Testis (tissue), 3 donors: Measurements from ENCODE around the gene PANX3. TPM values are rescaled to one million over a fixed set of nuclear protein-coding genes. Genes with fewer than 3 reads are reported as not detected.

Experiments
- polyA plus RNA-seq: library from polyadenylated mRNA; stranded (reverse); fragments of 350-450 nt; fragmentation: Illumina TruSeq; extraction: RNeasy Lipid Tissue Mini Kit (QIAGEN cat#74804); gene quantifications from one replicate; pipeline ENCODE4 v1.2.3, GENCODE V29; 2014; ENCODE audit warnings: low read depth, low replicate concordance; ENCODE audit not compliant: insufficient read depth
- small RNA-seq, 2 donors: library from RNA; depleted of rRNA; stranded (forward); fragments of <200 nt; gene quantifications; one replicate each; pipeline ENCODE3, GENCODE V24; 2016
- total RNA-seq, 2 donors: library from RNA; depleted of rRNA; stranded (reverse); fragments of >200 nt; gene quantifications; one replicate each; pipeline ENCODE4 v1.2.3, GENCODE V29; 2016

Gene PANX3
- total and polyA plus RNA-seq, 3 donors from 2014 or later: 0.18 to 0.43 TPM; not detected in 1

Small RNA genes within 50 kb of the gene (small RNA-seq; reads per million reads assigned to genes)
- gene RNA5SP352: 0 reads per million in 2 donors

Other genes starting within 250 kb of the PANX3 start
- gene OR8B2, start 226.9 kb upstream of the PANX3 start, total RNA-seq: not detected
- 1.0 TPM for gene OR8B2, start 226.9 kb upstream of the PANX3 start, polyA plus RNA-seq
- not detected for gene OR8B3, start 212.4 kb upstream of the PANX3 start, total RNA-seq
- gene OR8B3, start 212.4 kb upstream of the PANX3 start, polyA plus RNA-seq: 0.53 TPM
- gene OR8B4, start 186.6 kb upstream of the PANX3 start, total RNA-seq: not detected
- not detected for gene OR8B4, start 186.6 kb upstream of the PANX3 start, polyA plus RNA-seq
- not detected for gene OR8B8, start 165.7 kb upstream of the PANX3 start, total RNA-seq
- not detected for gene OR8B8, start 165.7 kb upstream of the PANX3 start, polyA plus RNA-seq
- gene OR8B12, start 67.8 kb upstream of the PANX3 start, total RNA-seq: not detected
- not detected for gene OR8B12, start 67.8 kb upstream of the PANX3 start, polyA plus RNA-seq
- under 1 TPM; 0.31 to 0.50 TPM for gene OR8A1, start 41.4 kb upstream of the PANX3 start, total RNA-seq
- gene OR8A1, start 41.4 kb upstream of the PANX3 start, polyA plus RNA-seq: 0.29 TPM
- gene TBRG1, start 11.4 kb downstream of the PANX3 start, total RNA-seq: 10 to 100 TPM; 25.2 to 35.7 TPM
- 38.8 TPM for gene TBRG1, start 11.4 kb downstream of the PANX3 start, polyA plus RNA-seq
- gene SIAE, start 62.3 kb downstream of the PANX3 start, total RNA-seq: 10 to 100 TPM; 14.5 to 16.1 TPM
- gene SIAE, start 62.3 kb downstream of the PANX3 start, polyA plus RNA-seq: 15.3 TPM
- gene SPA17, start 62.5 kb downstream of the PANX3 start, total RNA-seq: 100 to 1,000 TPM in 1 of 2 donors, 10 to 100 TPM in 1; 97.5 to 170 TPM
- 405 TPM for gene SPA17, start 62.5 kb downstream of the PANX3 start, polyA plus RNA-seq
- gene NRGN, start 128.5 kb downstream of the PANX3 start, total RNA-seq: 1 to 10 TPM; 3.0 to 5.5 TPM
- 10.4 TPM for gene NRGN, start 128.5 kb downstream of the PANX3 start, polyA plus RNA-seq
- gene VSIG2, start 140.8 kb downstream of the PANX3 start, total RNA-seq: 1 to 10 TPM in 1 of 2 donors, under 1 TPM in 1; 0.74 to 1.3 TPM
- gene VSIG2, start 140.8 kb downstream of the PANX3 start, polyA plus RNA-seq: 4.4 TPM
- gene ESAM, start 150.9 kb downstream of the PANX3 start, total RNA-seq: 10 to 100 TPM in 1 of 2 donors, 1 to 10 TPM in 1; 6.0 to 10.6 TPM
- gene ESAM, start 150.9 kb downstream of the PANX3 start, polyA plus RNA-seq: 15.8 TPM
- 10 to 100 TPM; 11.3 to 19.1 TPM for gene MSANTD2, start 189.0 kb downstream of the PANX3 start, total RNA-seq
- gene MSANTD2, start 189.0 kb downstream of the PANX3 start, polyA plus RNA-seq: 7.4 TPM